NT2/D1 (cell line): Measurements from ENCODE around the gene TMEM38A.
"Not testable (repeated sequence)": the region's sequence is repeated elsewhere in the genome, so short reads cannot be mapped to it uniquely, and the experiment has no call there.

Experiments
- SUZ12 ChIP-seq: IDR thresholded peaks from 2 replicates; pipeline ENCODE4 v1.6.1; 2011; ENCODE audit not compliant: insufficient read length, insufficient read depth; ENCODE audit errors: extremely low read depth
- ZNF274 ChIP-seq: IDR thresholded peaks from 2 replicates; pipeline ENCODE4 v1.6.1; 2011; ENCODE audit warnings: mild to moderate bottlenecking, low read depth, low read length

DNA sequence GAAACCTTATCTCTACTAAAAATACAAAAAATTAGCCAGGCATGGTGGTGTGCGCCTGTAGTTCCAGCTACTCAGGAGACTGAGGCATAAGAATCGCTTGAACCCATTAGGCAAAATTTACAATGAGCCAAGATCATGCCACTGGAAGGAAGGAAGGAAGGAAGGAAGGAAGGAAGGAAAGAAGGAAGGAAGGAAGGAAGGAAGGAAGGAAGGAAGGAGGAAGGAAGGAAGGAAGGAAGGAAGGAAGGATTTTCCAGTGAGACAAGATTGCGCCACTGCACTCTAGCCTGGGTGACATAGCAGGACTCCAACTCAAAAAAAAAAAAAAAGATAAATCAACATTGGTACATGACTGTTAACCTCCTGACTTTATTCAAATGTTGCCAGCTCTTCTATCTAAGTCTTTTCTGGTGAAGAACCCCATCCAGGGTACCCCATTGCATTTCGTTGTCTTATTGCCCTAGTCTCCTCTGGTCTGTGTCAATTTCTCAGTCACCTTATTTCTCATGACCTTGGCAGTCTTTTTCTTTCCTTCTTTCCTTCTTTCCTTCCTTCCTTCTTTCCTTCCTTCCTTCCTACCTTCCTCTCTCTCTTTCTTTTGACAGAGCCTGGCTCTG lies 74.8 kb downstream of the TMEM38A start:
- TF ChIP-seq SUZ12, ZNF274: not testable (repeated sequence)
